HG02798 (cell line): Measurements from ENCODE around the gene HOXB1.
"Not testable (repeated sequence)": the region's sequence is repeated elsewhere in the genome, so short reads cannot be mapped to it uniquely, and the experiment has no call there.

ENCODE experiments used
- ATAC-seq: cut with Tn5 transposase; IDR thresholded peaks from one replicate; pipeline ENCODE4 v1.9.1; 2021; ENCODE audit warnings: mild to moderate bottlenecking; ENCODE audit not compliant: unreplicated experiment, poor library complexity

The HOXB1 gene

GRCh38 chr17:48526608-48527546, 3.9 kb downstream of the HOXB1 start:
- ATAC-seq: no peak

GRCh38 chr17:48523010-48523409, 7.8 kb downstream of the HOXB1 start:
- no peak for ATAC-seq

GRCh38 chr17:48522031-48522653, 8.7 kb downstream of the HOXB1 start:
- no peak for ATAC-seq

GRCh38 chr17:48520631-48521079, 10.2 kb downstream of the HOXB1 start:
- no peak for ATAC-seq

- no peak for ATAC-seq
Observed at GRCh38 chr17:48519427-48519826, 11.4 kb downstream of the HOXB1 start.

GRCh38 chr17:48517478-48517877, 13.3 kb downstream of the HOXB1 start:
- no peak for ATAC-seq

- no peak for ATAC-seq
Observed at GRCh38 chr17:48515925-48516900, 14.6 kb downstream of the HOXB1 start.

GRCh38 chr17:48514477-48514876, 16.3 kb downstream of the HOXB1 start:
- no peak for ATAC-seq

GRCh38 chr17:48513666-48514455, 16.9 kb downstream of the HOXB1 start:
- peak; percentile 50 for ATAC-seq

GRCh38 chr17:48513097-48513496, 17.7 kb downstream of the HOXB1 start:
- ATAC-seq: no peak

GRCh38 chr17:48510761-48511604, 19.8 kb downstream of the HOXB1 start:
- ATAC-seq: peak; percentile 57

- ATAC-seq: no peak
Observed at GRCh38 chr17:48510381-48510760, 20.4 kb downstream of the HOXB1 start.

- not testable (repeated sequence) for ATAC-seq
Observed at GRCh38 chr17:48509708-48510107, 21.1 kb downstream of the HOXB1 start.

- ATAC-seq: no peak
Observed at GRCh38 chr17:48506246-48506645, 24.6 kb downstream of the HOXB1 start.

GRCh38 chr17:48505788-48506187, 25.0 kb downstream of the HOXB1 start:
- ATAC-seq: peak; percentile 88

- no peak for ATAC-seq
Observed at GRCh38 chr17:48504953-48505352, 25.9 kb downstream of the HOXB1 start.

GRCh38 chr17:48503747-48504146, 27.1 kb downstream of the HOXB1 start:
- ATAC-seq: no peak

GRCh38 chr17:48502901-48503300, 27.9 kb downstream of the HOXB1 start:
- no peak for ATAC-seq

GRCh38 chr17:48502312-48502711, 28.5 kb downstream of the HOXB1 start:
- ATAC-seq: no peak
